GM21515 (cell line): ENCODE data around the gene EMX2.
"Not testable (repeated sequence)": the region's sequence is repeated elsewhere in the genome, so short reads cannot be mapped to it uniquely, and the experiment has no call there.

Experiments used
- ATAC-seq: cut with Tn5 transposase; IDR thresholded peaks from one replicate; pipeline ENCODE4 v1.9.1; 2021; ENCODE audit not compliant: unreplicated experiment

Gene EMX2

DNA sequence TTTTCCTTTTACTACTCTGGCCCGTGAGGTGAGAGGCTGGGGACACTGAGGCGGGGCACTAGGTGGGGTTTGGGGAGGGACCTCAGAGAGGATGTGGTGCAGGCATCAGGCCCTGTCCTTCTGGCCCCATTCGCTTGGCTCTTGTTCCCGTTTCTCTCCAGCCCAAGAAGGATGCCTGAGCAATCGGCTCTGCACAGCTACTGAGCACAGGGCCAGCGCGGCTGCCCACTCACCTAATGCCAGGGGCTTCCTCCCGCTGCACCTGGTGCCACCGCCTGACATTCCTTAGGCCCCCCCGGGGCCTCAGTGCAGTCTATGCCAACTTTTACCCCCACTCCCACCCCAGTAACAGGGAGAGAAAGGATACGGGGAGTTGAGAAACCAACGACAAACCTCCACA is 12.5 kb downstream of the EMX2 start:
- no peak for ATAC-seq

- ATAC-seq, result no peak
Measured at GRCh38 chr10:117555863-117556262, 13.3 kb downstream of the EMX2 start.

DNA sequence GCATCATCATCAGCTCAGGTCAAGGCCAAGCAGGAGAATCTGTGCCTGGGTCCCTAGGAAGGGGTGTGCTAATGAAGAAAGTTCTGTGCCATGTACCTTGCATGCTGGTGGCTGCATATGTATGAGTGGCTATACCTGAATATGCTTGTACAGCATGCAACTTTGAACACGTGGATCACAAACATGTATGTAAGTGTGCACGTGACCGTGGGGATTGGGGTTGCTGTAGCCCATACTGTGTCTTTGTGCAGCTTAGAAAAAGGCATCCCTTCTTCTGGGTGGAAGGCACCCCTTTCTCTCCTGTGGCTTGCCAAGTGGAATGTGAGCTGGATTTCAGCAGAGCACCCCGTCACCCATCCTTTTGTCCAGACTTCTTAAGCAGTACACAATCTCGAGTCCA is 13.8 kb downstream of the EMX2 start:
- no peak for ATAC-seq

GRCh38 chr10:117559712-117560111 is 17.2 kb downstream of the EMX2 start:
- ATAC-seq, result no peak

DNA sequence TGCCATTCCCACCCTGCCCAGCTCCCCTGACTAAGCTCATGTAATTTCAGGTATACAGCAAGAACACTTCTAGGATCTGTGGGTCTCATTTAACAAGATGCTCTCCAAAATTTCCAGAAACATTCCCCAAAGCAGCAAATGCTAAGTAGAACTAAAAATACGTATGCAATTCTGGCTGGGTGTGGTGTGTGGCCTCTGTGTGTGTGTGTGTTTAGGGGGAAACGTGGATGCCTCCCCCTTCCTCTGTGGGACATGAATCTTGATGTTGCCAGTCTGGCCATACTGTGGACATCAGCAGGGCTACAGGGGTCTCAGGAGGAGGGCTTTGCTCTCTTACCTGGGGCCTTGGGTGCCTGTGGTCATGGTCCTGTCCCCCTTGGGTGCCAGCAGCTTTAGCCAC is 18.4 kb downstream of the EMX2 start:
- ATAC-seq, result no peak

GRCh38 chr10:117562220-117562619 is 19.7 kb downstream of the EMX2 start:
- ATAC-seq, result no peak

DNA sequence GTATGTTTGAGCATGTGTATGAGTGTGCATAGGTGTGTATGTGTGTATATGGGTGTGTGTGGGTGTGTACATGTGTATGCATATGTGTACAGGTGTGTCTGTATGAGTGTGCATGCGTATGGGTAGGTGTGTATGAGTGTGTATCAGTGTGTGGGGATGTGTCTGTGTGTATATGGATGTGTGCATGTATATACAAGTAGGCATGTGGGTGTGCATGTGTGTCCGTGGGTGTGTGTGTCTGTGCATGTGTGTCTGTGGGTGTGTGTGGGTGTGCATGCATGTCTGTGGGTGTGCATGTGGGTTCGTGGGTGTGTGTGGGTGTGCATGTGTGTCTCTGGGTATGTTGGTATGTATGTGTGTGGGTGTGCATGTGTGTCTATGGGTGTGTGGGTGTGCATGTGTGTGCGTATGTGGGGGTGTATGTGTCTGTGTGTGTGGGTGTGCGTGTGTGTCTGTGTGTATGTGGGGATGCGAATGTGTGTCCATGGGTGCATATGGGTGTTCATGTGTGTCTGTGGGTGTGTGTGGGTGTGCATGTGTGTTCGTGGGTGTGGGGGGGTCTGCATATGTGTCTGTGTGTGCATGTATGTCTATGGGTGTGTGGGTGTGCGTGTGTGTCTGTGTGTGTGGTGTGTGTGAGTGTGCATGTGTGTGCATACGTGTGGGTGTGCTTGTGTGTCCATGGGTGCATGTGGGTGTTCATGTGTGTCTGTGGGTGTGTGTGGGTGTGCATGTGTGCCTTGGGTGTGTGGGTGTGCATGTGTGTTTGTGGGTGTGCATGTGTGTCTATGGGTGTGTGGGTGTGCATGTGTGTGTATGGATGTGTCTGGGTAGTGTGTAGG is 20.6 kb downstream of the EMX2 start:
- ATAC-seq, result no peak

DNA sequence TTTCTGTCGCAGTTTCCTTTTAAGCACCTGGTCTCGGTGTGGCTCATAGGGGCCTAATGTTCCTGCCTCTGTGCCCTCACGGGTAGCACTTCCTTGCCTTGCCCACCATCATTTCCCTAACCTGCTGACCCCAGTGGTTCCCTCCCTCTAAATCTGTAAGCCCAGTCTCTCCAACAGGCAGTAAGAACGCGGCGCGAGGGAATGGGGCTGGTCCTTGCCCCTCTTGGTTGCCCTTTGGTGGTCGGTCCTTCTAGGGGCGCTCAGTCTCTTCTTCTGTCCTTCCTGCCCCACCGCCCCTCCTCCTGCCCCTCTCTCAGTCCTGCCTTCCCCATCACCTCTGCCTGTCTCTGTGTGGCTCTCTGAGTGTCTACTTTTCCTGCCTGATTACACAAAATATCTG is 21.2 kb downstream of the EMX2 start:
- ATAC-seq, result no peak

- no peak for ATAC-seq
Measured at GRCh38 chr10:117565068-117565467, 22.5 kb downstream of the EMX2 start.

DNA sequence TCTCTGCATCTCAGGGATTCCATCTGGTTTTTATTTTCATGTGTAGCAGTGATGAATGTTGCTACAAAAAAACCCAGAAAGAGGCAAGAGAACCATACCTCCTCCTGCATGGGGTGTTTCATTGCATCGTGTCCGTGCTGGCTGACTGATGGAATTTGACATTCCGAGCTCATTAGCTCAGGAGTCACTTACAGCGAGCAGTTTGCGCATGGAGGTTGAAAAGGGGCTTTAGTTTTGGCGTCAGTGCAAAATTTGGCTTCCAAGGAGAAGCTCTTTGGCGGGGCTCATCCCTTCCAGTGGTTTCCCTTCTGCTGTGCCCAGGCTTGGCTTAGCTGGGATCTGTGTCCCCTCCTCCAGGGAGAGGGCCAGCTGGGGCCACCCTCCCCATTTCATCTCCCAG is 25.8 kb downstream of the EMX2 start:
- ATAC-seq, result no peak

DNA sequence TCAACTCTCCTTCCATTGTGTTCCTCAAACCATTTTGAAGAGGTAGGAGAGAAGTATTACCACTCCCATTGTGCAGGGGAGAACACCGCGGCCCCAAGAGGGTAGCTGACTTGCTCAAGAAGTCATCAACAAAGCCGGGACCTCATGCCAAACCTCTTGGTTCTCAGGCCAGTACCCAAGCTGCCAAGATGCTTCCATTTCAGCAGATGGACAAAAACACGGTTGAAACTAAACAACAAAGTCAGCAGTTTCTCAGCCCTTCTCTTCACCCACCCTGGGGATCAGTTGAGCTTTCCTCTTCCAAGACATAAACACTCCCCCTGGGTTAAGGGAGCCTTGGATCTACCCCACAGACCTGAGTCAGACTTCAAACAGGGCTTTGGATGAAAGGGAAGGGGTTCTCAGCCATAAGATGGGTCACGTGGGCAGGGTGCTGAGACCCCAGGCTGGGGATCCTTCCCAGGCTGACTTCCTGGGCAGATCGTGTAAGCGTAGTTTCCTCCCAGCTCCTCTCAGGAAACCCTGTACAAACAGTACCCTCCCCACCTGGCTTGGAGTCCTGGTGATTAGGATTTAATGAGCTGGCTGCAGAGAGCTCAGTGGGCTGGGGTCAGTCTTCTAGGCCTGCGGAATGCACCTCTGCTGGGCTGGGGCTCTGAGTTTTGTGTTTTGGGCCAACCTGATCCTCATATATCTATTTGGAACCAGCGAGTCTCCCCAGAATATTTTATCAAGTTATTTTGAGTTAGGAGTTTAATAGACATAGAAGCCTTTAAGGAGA is 27.3 kb downstream of the EMX2 start:
- ATAC-seq, result no peak

GRCh38 chr10:117570880-117571279 is 28.3 kb downstream of the EMX2 start:
- no peak for ATAC-seq

- ATAC-seq, result no peak
Measured at GRCh38 chr10:117574498-117575146, 32.1 kb downstream of the EMX2 start.

GRCh38 chr10:117578490-117578889 is 35.9 kb downstream of the EMX2 start:
- ATAC-seq, result no peak

- no peak for ATAC-seq
Measured at GRCh38 chr10:117578999-117579590, 36.5 kb downstream of the EMX2 start.

DNA sequence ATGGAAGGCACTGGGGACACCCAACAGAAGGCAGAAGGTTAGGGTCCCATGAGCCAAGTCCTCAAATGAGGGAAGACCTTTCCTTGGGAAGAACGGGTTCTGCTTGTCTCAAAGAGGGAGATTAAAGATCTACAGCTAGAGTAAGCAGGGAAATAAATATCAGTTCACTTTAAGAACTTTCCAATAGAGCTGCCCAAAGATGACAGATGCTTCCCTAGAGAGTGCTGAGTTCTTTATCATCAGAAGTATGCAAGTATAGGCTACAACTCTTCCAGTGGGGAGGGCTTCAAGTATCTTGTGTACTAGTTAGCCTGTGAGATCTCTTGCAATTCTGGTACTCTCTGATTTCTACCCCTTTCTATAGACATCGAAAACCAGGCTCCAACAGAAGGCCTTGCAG is 39.4 kb downstream of the EMX2 start:
- no peak for ATAC-seq

- ATAC-seq, result not testable (repeated sequence)
Measured at GRCh38 chr10:117584831-117585230, 42.3 kb downstream of the EMX2 start.

GRCh38 chr10:117587036-117587435 is 44.5 kb downstream of the EMX2 start:
- no peak for ATAC-seq

GRCh38 chr10:117590101-117590875 is 47.7 kb downstream of the EMX2 start:
- no peak for ATAC-seq

DNA sequence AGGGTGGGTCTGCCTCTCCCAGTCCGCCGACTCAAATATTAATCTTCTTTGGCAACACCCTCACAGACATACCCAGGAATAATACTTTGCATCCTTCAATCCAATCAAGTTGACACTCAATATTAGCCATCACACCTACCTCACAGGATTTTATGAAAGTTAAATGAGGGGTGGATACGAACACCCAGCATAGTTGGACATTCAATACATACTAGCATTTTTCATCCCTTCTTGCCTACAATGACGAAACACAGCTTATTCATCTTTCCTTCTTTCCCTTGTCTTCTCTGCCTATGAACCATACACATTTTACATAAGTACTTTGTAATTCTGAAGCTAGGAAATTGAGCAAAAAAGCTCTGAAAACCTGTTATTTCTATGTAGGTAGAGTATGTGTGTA is 48.5 kb downstream of the EMX2 start:
- ATAC-seq, result no peak

DNA sequence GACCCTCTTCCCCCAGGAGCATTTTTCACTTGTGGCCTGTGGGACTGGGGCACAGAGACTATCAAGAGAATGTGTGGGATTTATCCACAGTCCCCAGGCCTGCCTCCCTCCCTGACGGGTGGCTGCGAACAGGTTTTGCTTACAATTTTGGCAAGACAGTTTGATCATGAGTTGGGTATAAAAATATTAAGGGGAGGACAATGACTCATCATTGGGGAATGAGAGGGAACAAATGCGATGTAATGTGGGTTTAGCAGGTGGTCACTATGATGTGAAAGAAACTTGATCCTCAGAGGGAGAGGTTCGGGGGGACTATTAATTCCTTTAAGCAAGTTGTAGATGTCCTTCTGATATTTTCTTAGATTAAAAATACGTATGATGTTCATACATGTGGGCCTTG is 52.2 kb downstream of the EMX2 start:
- no peak for ATAC-seq
